Neutrophil (primary cell): ENCODE measurements around the gene BABAM2.

Experiments
- H3K27ac ChIP-seq: fragments of 200-600 bp; sonication (generic); 2 replicates; pipeline ENCODE4 v1.5.1; 2016; ENCODE audit warnings: mild to moderate bottlenecking, moderate library complexity
- H3K27me3 ChIP-seq: fragments of 200-600 bp; sonication (generic); 2 replicates; pipeline ENCODE4 v1.6.0; 2016; ENCODE audit warnings: mild to moderate bottlenecking
- H3K36me3 ChIP-seq: fragments of 200-600 bp; sonication (generic); 2 replicates; pipeline ENCODE4 v1.5.1; 2017
- H3K4me1 ChIP-seq, 2 experiments: fragments of 200-600 bp in 1 of 2; sonication (generic) in 1 of 2; 1 replicate in 1 of 2; 2 replicates in 1 of 2; pipeline versions ENCODE4 v1.5.1 to v1.6.1; 2013 to 2016; ENCODE audit warnings: low read depth in 1 of 2, low read length in 1 of 2, mild to moderate bottlenecking in 1 of 2, moderate library complexity in 1 of 2; ENCODE audit not compliant: control insufficient read depth in 1 of 2, insufficient read depth in 1 of 2
- H3K4me3 ChIP-seq, 2 experiments: fragments of 200-600 bp in 1 of 2; sonication (generic) in 1 of 2; 1 replicate in 1 of 2; 2 replicates in 1 of 2; pipeline ENCODE4 v1.5.1; 2013 to 2016; ENCODE audit warnings: low read depth in 1 of 2, low read length in 1 of 2, mild to moderate bottlenecking in 1 of 2, moderate library complexity in 1 of 2
- H3K9me3 ChIP-seq: fragments of 200-600 bp; sonication (generic); 2 replicates; pipeline ENCODE4 v1.5.1; 2016
- CTCF ChIP-seq: fragments of 200-600 bp; sonication (generic); IDR thresholded peaks from 2 replicates; pipeline ENCODE4 v1.5.1; 2016; ENCODE audit warnings: antibody characterized with exemption

The BABAM2 gene

GRCh38 chr2:28098501-28099225 is 208.1 kb downstream of the BABAM2 start:
- Histone ChIP-seq H3K27ac (no peak overlapping the region), H3K9me3 (no peaks in the 10 kb centered on the region), H3K4me3 (no peak overlapping the region), H3K4me1 (no peaks in the 10 kb centered on the region), H3K36me3 (no peaks in the 10 kb centered on the region), H3K27me3 (no peaks in the 10 kb centered on the region)
- no peak for TF ChIP-seq CTCF

GRCh38 chr2:28101123-28101522 is 210.6 kb downstream of the BABAM2 start:
- no peak overlapping the region for H3K4me3 ChIP-seq
- TF ChIP-seq CTCF: no peak
- H3K27me3 ChIP-seq: no peaks in the 10 kb centered on the region
- H3K36me3 ChIP-seq: no peaks in the 10 kb centered on the region
- no peaks in the 10 kb centered on the region for H3K4me1 ChIP-seq
- no peaks in the 10 kb centered on the region for H3K9me3 ChIP-seq
- H3K27ac ChIP-seq: no peak overlapping the region

GRCh38 chr2:28101892-28102291 is 211.4 kb downstream of the BABAM2 start:
- Histone ChIP-seq H3K27me3 (no peaks in the 10 kb centered on the region), H3K27ac (no peak overlapping the region), H3K4me1 (no peaks in the 10 kb centered on the region), H3K4me3 (no peak overlapping the region), H3K9me3 (no peaks in the 10 kb centered on the region), H3K36me3 (no peaks in the 10 kb centered on the region)
- no peak for TF ChIP-seq CTCF

- no peaks in the 10 kb centered on the region for H3K4me1 ChIP-seq
- no peak for TF ChIP-seq CTCF
- no peaks in the 10 kb centered on the region for H3K27me3 ChIP-seq
- H3K27ac ChIP-seq: no peak overlapping the region
- H3K4me3 ChIP-seq: no peak overlapping the region
- no peaks in the 10 kb centered on the region for H3K9me3 ChIP-seq
- no peaks in the 10 kb centered on the region for H3K36me3 ChIP-seq
These were observed 211.9 kb downstream of the BABAM2 start for GRCh38 chr2:28102455-28102874.

- Histone ChIP-seq H3K4me1 (no peaks in the 10 kb centered on the region), H3K27me3 (no peaks in the 10 kb centered on the region), H3K27ac (no peak overlapping the region), H3K9me3 (no peaks in the 10 kb centered on the region), H3K36me3 (no peaks in the 10 kb centered on the region), H3K4me3 (no peak overlapping the region)
- no peak for TF ChIP-seq CTCF
These were observed 213.1 kb downstream of the BABAM2 start for GRCh38 chr2:28103611-28104010.
